Tibial artery (tissue), 4 donors: ENCODE results near the gene CCDC85A.

Experiments
- DNase-seq, 2 donors: peaks; one replicate each; pipeline ENCODE4 v3.0.0-alpha.2; 2019
- H3K27ac ChIP-seq, 2 donors: fragments of 200-600 bp; sonication (generic) in 1 of 2; 1 replicate in 1 of 2; 2 replicates in 1 of 2; pipeline ENCODE4 v1.5.1; 2018 to 2019; ENCODE audit warnings: mild to moderate bottlenecking in 1 of 2
- H3K27me3 ChIP-seq, 2 donors: fragments of 200-600 bp; sonication (generic) in 1 of 2; one replicate each; pipeline versions ENCODE4 v1.5.1 to v1.6.0; 2016 to 2019
- H3K36me3 ChIP-seq, 3 donors: fragments of 200-600 bp; sonication (generic) in 2 of 3; one replicate each; pipeline ENCODE4 v1.5.1; 2016 to 2019; ENCODE audit warnings: mild to moderate bottlenecking in 2 of 3
- H3K4me1 ChIP-seq, 4 donors: fragments of 200-600 bp; sonication (generic) in 2 of 4; 1 replicate in 3 of 4; 2 replicates in 1 of 4; pipeline ENCODE4 v1.5.1; 2016 to 2019
- H3K4me3 ChIP-seq, 2 donors: fragments of 200-600 bp; sonication (generic) in 1 of 2; 1 replicate in 1 of 2; 2 replicates in 1 of 2; pipeline ENCODE4 v1.5.1; 2018 to 2019; ENCODE audit warnings: mild to moderate bottlenecking in 2 of 2
- H3K9me3 ChIP-seq, 3 donors: fragments of 200-600 bp; sonication (generic) in 1 of 3; one replicate each; pipeline ENCODE4 v1.5.1; 2016 to 2019
- CTCF ChIP-seq, 2 experiments: fragments of 200-600 bp in 1 of 2; fragments of 450-650 bp in 1 of 2; IDR thresholded peaks; one replicate each; pipeline ENCODE4 v1.5.1; 2017 to 2019; ENCODE audit warnings: antibody characterized with exemption in 2 of 2, mild to moderate bottlenecking in 1 of 2, moderate library complexity in 1 of 2
- intact Hi-C: fragments of 100-400 bp; cut with DNase I; formaldehyde crosslinking; loops from one replicate; pipeline ENCODE4 v1.15.0; 2023; ENCODE audit warnings: low total_unique reads

The CCDC85A gene

GRCh38 chr2:56184500-56185011 lies 766 bp downstream of the CCDC85A start:
- no peak for TF ChIP-seq CTCF (IDR thresholded peaks at IDR 0.05)
- H3K27ac ChIP-seq = no peak overlapping the region
- H3K4me3 ChIP-seq = peak overlapping the region; percentile 55 to 66
- H3K9me3 ChIP-seq = no peaks in the 10 kb centered on the region
- no peak for DNase-seq
- intact Hi-C loops = loop anchor here (5.0 to 10.0 kb wide), 2 partner anchors 563 to 1330 kb away; no protein-coding TSS in a partner anchor
- H3K36me3 ChIP-seq = no peaks in the 10 kb centered on the region
- peaks cover 0 to 29% (median 20%) of the 10 kb centered on the region in 4 donors for H3K4me1 ChIP-seq
- peaks cover 0 to 23% of the 10 kb centered on the region in 2 donors for H3K27me3 ChIP-seq

- intact Hi-C loops = loop anchor here (10.0 kb wide), 1 partner anchor 1330 kb away; no protein-coding TSS in a partner anchor
- Histone ChIP-seq H3K36me3 (no peaks in the 10 kb centered on the region), H3K27me3 (peaks cover 0 to 23% of the 10 kb centered on the region in 2 donors), H3K9me3 (no peaks in the 10 kb centered on the region), H3K4me3 (peak overlapping the region; percentile 55 to 66), H3K27ac (peak overlapping the region in 1 of 2 donors; percentile 35), H3K4me1 (peaks cover 0 to 29% (median 20%) of the 10 kb centered on the region in 4 donors)
- DNase-seq = peak in 1 of 2 donors; percentile 31
- TF ChIP-seq CTCF (IDR thresholded peaks at IDR 0.05) = no peak
Observed at GRCh38 chr2:56185101-56185581, 1.4 kb downstream of the CCDC85A start.

- peaks cover 0 to 23% of the 10 kb centered on the region in 2 donors for H3K27me3 ChIP-seq
- peak in 1 of 2 donors; percentile 52 for DNase-seq
Observed at GRCh38 chr2:56185582-56186046, 1.8 kb downstream of the CCDC85A start.

GRCh38 chr2:56191617-56192016 lies 7.8 kb downstream of the CCDC85A start:
- TF ChIP-seq CTCF (IDR thresholded peaks at IDR 0.05) = no peak
- no peaks in the 10 kb centered on the region for H3K27me3 ChIP-seq
- intact Hi-C loops = no loop called here
- H3K4me3 ChIP-seq = no peak overlapping the region
- H3K9me3 ChIP-seq = no peaks in the 10 kb centered on the region
- DNase-seq = no peak
- no peak overlapping the region for H3K27ac ChIP-seq
- peaks cover 0 to 5% (median 0%) of the 10 kb centered on the region in 3 donors for H3K36me3 ChIP-seq
- H3K4me1 ChIP-seq = no peaks in the 10 kb centered on the region

More at GRCh38 chr2:56185582-56186046, 1.8 kb downstream of the CCDC85A start:
- H3K9me3 ChIP-seq = no peaks in the 10 kb centered on the region
- peak overlapping the region in 1 of 2 donors; percentile 35 for H3K27ac ChIP-seq
- intact Hi-C loops = loop anchor here (10.0 kb wide), 1 partner anchor 1329 kb away; no protein-coding TSS in a partner anchor
- H3K36me3 ChIP-seq = no peaks in the 10 kb centered on the region
- H3K4me3 ChIP-seq = peak overlapping the region; percentile 55 to 66
- TF ChIP-seq CTCF (IDR thresholded peaks at IDR 0.05) = peak; percentile 14 to 16
- peaks cover 0 to 29% (median 20%) of the 10 kb centered on the region in 4 donors for H3K4me1 ChIP-seq

- Histone ChIP-seq H3K36me3 (peaks cover 0 to 5% (median 0%) of the 10 kb centered on the region in 3 donors), H3K9me3 (no peaks in the 10 kb centered on the region), H3K4me3 (no peak overlapping the region), H3K27me3 (no peaks in the 10 kb centered on the region), H3K4me1 (no peaks in the 10 kb centered on the region), H3K27ac (no peak overlapping the region)
- TF ChIP-seq CTCF (IDR thresholded peaks at IDR 0.05) = no peak
- no peak for DNase-seq
- intact Hi-C loops = no loop called here
Observed at GRCh38 chr2:56192664-56193305, 9.0 kb downstream of the CCDC85A start.
